Dendritic cell treated with granulocyte-macrophage colony-stimulating factor and Interleukin-4, amounts not matched to agents 40 ng/mL and 50 ng/mL, for 4 days (primary cell): ENCODE results near the gene HOXC5.
"Not testable (repeated sequence)": the region's sequence is repeated elsewhere in the genome, so short reads cannot be mapped to it uniquely, and the experiment has no call there.

Experiments used
- H3K27ac Mint-ChIP-seq: one replicate; pipeline ENCODE4 v1.8.0; 2022; ENCODE audit warnings: mild to moderate bottlenecking, mixed read lengths
- H3K27me3 Mint-ChIP-seq: one replicate; pipeline ENCODE4 v1.8.0; 2022; ENCODE audit warnings: mild to moderate bottlenecking, mixed read lengths
- H3K36me3 Mint-ChIP-seq: one replicate; pipeline ENCODE4 v1.8.0; 2022; ENCODE audit warnings: low read depth, mixed read lengths
- H3K4me1 Mint-ChIP-seq: one replicate; pipeline ENCODE4 v1.8.0; 2022; ENCODE audit warnings: low read depth, mixed read lengths
- H3K4me3 Mint-ChIP-seq: one replicate; pipeline ENCODE4 v1.8.0; 2022; ENCODE audit warnings: mild to moderate bottlenecking, moderate library complexity, mixed read lengths
- H3K9me3 Mint-ChIP-seq: one replicate; pipeline ENCODE4 v1.8.0; 2022; ENCODE audit warnings: mixed read lengths
- intact Hi-C: fragments of 100-400 bp; cut with micrococcal nuclease; formaldehyde crosslinking; loops from one replicate; pipeline ENCODE4 v1.15.0; 2022

The HOXC5 gene

DNA sequence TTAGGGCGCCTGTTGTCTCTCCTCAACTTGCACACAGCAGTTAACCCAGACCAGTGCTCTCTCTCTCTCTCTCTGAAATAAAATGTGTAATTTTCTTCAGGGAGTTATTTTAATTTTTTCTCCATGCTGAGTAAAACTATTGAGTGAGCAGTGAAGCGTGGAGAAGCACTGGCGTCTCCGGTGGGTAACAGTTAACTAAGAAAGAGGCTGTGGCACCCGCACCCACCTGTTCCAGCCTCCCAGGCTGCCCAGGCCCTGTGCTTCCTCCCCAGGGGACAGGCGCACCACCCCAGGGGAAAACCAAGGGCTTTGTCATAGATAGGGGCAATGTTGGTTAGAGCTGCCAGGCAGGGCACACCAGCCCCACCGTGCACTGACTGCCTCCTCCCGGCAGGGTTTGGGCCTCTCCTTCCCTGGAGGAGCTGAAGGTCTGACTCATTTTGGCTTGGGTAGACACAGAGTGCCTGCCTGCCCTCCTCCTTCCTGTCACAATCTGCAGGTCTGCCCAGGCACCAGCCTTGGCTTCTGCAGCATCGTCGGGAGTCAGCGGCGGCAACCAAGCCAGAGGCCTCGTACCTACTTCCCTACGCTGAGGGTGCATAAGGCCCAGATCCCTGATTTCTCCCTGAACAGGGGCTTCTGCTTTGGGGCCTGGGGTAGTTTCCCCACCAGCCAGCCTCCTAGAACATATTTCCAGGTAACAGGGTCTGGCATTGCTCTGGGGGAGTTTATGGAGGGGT, 3.9 kb downstream of the HOXC5 start:
- no peak overlapping the region for H3K4me3 Mint-ChIP-seq
- peaks cover 95% of the 10 kb centered on the region for H3K27me3 Mint-ChIP-seq
- H3K9me3 Mint-ChIP-seq: peaks cover 7% of the 10 kb centered on the region
- H3K27ac Mint-ChIP-seq: no peak overlapping the region
- H3K36me3 Mint-ChIP-seq: no peaks in the 10 kb centered on the region
- intact Hi-C loops: no loop called here
- H3K4me1 Mint-ChIP-seq: peaks cover 5% of the 10 kb centered on the region

- H3K27me3 Mint-ChIP-seq: peaks cover 95% of the 10 kb centered on the region
- H3K9me3 Mint-ChIP-seq: peaks cover 5% of the 10 kb centered on the region
- peaks cover 3% of the 10 kb centered on the region for H3K4me1 Mint-ChIP-seq
- intact Hi-C loops: no loop called here
- no peaks in the 10 kb centered on the region for H3K36me3 Mint-ChIP-seq
- no peak overlapping the region for H3K4me3 Mint-ChIP-seq
- no peak overlapping the region for H3K27ac Mint-ChIP-seq
Measured at GRCh38 chr12:54037360-54038283, 4.8 kb downstream of the HOXC5 start.

DNA sequence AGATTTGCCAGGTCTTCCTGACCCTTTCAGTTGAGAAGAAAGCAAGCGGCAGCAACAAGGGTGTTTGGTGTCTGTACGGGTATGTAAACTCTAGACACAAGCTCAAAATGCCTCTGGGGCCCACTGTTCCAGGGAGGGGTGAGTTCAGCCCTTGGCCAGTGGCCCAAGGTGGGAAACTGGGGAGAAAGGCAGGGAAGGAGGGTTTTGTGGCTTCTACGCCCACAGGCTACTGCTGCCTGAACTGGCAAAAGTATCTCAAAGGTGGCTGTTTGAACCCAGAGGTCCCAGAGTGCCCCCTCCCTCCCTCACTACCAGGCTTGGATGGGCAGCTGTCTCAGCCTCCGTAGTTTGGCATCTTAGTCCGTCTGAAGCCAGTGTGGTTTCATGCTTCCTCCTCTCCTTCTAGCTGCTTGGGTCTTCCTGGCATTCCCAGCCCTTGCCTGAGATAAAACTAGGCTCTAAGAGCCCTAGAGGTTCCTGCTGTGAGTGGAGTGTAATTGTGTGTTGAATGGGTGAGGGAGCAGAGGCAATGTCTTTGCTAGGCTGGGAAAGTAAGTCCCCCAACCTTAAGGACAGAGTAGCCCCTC, 5.5 kb downstream of the HOXC5 start:
- H3K4me3 Mint-ChIP-seq: no peak overlapping the region
- no peak overlapping the region for H3K27ac Mint-ChIP-seq
- no peaks in the 10 kb centered on the region for H3K4me1 Mint-ChIP-seq
- intact Hi-C loops: no loop called here
- H3K27me3 Mint-ChIP-seq: peaks cover 95% of the 10 kb centered on the region
- H3K9me3 Mint-ChIP-seq: no peaks in the 10 kb centered on the region
- no peaks in the 10 kb centered on the region for H3K36me3 Mint-ChIP-seq

DNA sequence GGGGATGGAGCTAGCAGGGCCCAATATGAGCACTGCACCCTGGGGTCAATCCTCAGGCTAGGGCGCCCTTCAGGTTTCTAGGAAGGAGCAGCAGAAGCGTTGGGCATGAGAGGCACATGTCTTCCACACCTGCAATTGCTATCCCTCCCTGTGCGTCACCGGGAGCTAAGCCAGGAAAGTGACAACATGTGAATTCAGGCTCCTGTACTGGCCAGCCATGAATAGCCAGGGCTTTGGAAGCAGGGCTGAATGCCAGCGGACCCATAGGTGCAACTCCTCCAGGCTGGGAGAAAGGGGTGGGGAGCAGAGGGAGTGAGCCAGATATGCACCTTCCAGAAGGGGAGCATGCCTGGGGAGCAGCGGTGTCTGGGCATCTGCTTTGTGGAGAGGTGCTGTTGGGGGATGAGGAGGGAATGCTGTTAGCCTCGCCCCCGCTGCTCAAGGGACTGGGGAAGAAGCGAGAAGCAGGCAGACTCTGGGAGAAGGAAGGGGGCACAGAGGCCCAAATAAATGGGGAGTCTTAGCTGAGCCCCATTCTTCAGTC, 6.1 kb downstream of the HOXC5 start:
- Mint-ChIP-seq H3K4me3 (no peak overlapping the region), H3K36me3 (no peaks in the 10 kb centered on the region), H3K27ac (no peak overlapping the region), H3K27me3 (peaks cover 98% of the 10 kb centered on the region), H3K9me3 (no peaks in the 10 kb centered on the region), H3K4me1 (no peaks in the 10 kb centered on the region)
- intact Hi-C loops: no loop called here

DNA sequence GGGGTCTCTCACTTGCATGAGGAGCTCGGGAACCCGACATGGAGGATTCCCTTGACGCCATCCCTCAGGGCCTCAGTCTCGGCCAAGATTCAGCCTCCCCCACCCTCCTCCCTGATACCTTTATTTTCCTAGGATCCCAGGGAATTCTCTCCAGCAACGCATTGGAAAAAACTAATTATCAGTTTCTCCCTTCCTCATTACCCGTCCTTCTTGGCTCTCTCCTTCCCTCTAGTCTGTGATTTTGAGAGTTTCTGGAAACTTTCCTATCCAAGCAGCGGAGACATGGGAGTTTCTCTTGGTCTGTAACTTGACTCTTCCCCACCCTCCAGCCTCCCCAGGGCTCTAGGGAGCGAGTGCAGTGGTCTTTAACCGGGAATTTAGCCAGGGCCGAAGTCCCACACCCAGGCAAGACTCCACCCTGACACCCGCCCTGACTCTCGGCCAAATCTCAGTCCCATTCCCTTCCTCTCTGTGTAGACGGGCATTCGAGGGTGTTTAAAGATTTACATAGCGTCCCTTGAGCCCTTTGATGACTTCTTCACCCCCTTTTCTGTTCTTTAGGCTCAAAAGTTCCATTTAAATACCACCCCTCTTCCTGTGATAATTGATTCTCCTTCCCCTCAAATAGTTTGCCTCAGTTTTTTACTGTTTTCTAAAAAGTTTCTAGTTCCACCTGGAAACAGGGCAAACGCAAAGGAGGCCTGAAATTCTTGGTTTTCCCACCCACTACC, 6.7 kb downstream of the HOXC5 start:
- intact Hi-C loops: no loop called here
- Mint-ChIP-seq H3K4me1 (no peaks in the 10 kb centered on the region), H3K9me3 (no peaks in the 10 kb centered on the region), H3K27me3 (peaks cover 98% of the 10 kb centered on the region), H3K4me3 (no peak overlapping the region), H3K36me3 (no peaks in the 10 kb centered on the region), H3K27ac (no peak overlapping the region)

- H3K4me3 Mint-ChIP-seq: no peak overlapping the region
- intact Hi-C loops: no loop called here
- H3K9me3 Mint-ChIP-seq: no peaks in the 10 kb centered on the region
- no peaks in the 10 kb centered on the region for H3K36me3 Mint-ChIP-seq
- no peak overlapping the region for H3K27ac Mint-ChIP-seq
- H3K4me1 Mint-ChIP-seq: no peaks in the 10 kb centered on the region
- H3K27me3 Mint-ChIP-seq: peaks cover 98% of the 10 kb centered on the region
Measured at GRCh38 chr12:54040148-54040494, 7.3 kb downstream of the HOXC5 start.

- Mint-ChIP-seq H3K4me1 (no peaks in the 10 kb centered on the region), H3K27ac (no peak overlapping the region), H3K36me3 (no peaks in the 10 kb centered on the region), H3K4me3 (no peak overlapping the region), H3K9me3 (no peaks in the 10 kb centered on the region), H3K27me3 (peaks cover 98% of the 10 kb centered on the region)
- intact Hi-C loops: no loop called here
Measured at GRCh38 chr12:54040648-54041047, 7.8 kb downstream of the HOXC5 start.

GRCh38 chr12:54041097-54041690, 8.3 kb downstream of the HOXC5 start:
- Mint-ChIP-seq H3K27me3 (peaks cover 98% of the 10 kb centered on the region), H3K4me1 (no peaks in the 10 kb centered on the region), H3K9me3 (no peaks in the 10 kb centered on the region), H3K36me3 (no peaks in the 10 kb centered on the region), H3K4me3 (no peak overlapping the region), H3K27ac (no peak overlapping the region)
- intact Hi-C loops: no loop called here

DNA sequence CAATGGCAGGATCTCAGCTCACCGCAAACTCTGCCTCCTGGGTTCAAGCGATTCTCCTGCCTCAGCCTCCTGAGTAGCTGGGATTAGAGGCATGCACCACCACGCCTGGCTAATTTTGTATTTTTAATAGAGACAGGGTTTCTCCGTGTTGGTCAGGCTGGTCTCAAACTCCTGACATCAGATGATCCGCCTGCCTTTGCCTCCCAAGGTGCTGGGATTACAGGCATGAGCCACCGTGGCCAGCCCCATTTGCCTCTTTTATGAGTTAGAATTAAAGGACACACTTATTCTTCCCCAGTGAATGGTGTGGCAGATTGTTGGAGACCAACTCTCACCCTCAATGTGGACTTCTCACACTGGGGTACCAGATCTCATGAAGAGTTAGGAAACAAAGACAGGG, 9.2 kb downstream of the HOXC5 start:
- H3K4me3 Mint-ChIP-seq, H3K36me3 Mint-ChIP-seq, H3K9me3 Mint-ChIP-seq, intact Hi-C loops, H3K27ac Mint-ChIP-seq, H3K4me1 Mint-ChIP-seq: not testable (repeated sequence)
- peaks cover 98% of the 10 kb centered on the region for H3K27me3 Mint-ChIP-seq

- no peak overlapping the region for H3K4me3 Mint-ChIP-seq
- H3K9me3 Mint-ChIP-seq: no peaks in the 10 kb centered on the region
- H3K27ac Mint-ChIP-seq: no peak overlapping the region
- intact Hi-C loops: no loop called here
- H3K4me1 Mint-ChIP-seq: peaks cover 6% of the 10 kb centered on the region
- no peaks in the 10 kb centered on the region for H3K36me3 Mint-ChIP-seq
- peaks cover 98% of the 10 kb centered on the region for H3K27me3 Mint-ChIP-seq
Measured at GRCh38 chr12:54042970-54043853, 10.4 kb downstream of the HOXC5 start.

- H3K36me3 Mint-ChIP-seq: no peaks in the 10 kb centered on the region
- no peak overlapping the region for H3K27ac Mint-ChIP-seq
- no peak overlapping the region for H3K4me3 Mint-ChIP-seq
- intact Hi-C loops: no loop called here
- H3K27me3 Mint-ChIP-seq: peaks cover 98% of the 10 kb centered on the region
- H3K9me3 Mint-ChIP-seq: no peaks in the 10 kb centered on the region
- peaks cover 6% of the 10 kb centered on the region for H3K4me1 Mint-ChIP-seq
Measured at GRCh38 chr12:54044425-54045103, 11.7 kb downstream of the HOXC5 start.

GRCh38 chr12:54045401-54045800, 12.6 kb downstream of the HOXC5 start:
- H3K4me3 Mint-ChIP-seq: no peak overlapping the region
- intact Hi-C loops: no loop called here
- H3K27me3 Mint-ChIP-seq: peaks cover 98% of the 10 kb centered on the region
- H3K27ac Mint-ChIP-seq: no peak overlapping the region
- peaks cover 6% of the 10 kb centered on the region for H3K4me1 Mint-ChIP-seq
- no peaks in the 10 kb centered on the region for H3K36me3 Mint-ChIP-seq
- no peaks in the 10 kb centered on the region for H3K9me3 Mint-ChIP-seq
